Inferior parietal cortex (tissue), 1 donor: ENCODE data around the gene TROAP.
"Not testable (repeated sequence)": the region's sequence is repeated elsewhere in the genome, so short reads cannot be mapped to it uniquely, and the experiment has no call there.

Experiments used
- DNase-seq: peaks from one replicate; pipeline ENCODE4 v3.0.0-alpha.2; 2016; ENCODE audit errors: extremely low spot score

Gene TROAP

GRCh38 chr12:49322708-49323523, at the start of gene TROAP:
TROAP (plus strand) TSS chr12:49323255; CDS start chr12:49323609, 354 bp downstream.
- DNase-seq: peak; percentile 100

GRCh38 chr12:49273726-49274395, 49.2 kb upstream of the TROAP start:
- DNase-seq: no peak

- no peak for DNase-seq
Measured at GRCh38 chr12:49274396-49275069, 48.5 kb upstream of the TROAP start.

GRCh38 chr12:49276304-49277290, 46.5 kb upstream of the TROAP start:
- no peak for DNase-seq

GRCh38 chr12:49277466-49277865, 45.6 kb upstream of the TROAP start:
- no peak for DNase-seq

- DNase-seq: peak; percentile 8
Measured at GRCh38 chr12:49279706-49280159, 43.3 kb upstream of the TROAP start.

- DNase-seq: not testable (repeated sequence)
Measured at GRCh38 chr12:49280545-49280944, 42.5 kb upstream of the TROAP start.

- DNase-seq: no peak
Measured at GRCh38 chr12:49282302-49282701, 40.8 kb upstream of the TROAP start.

- DNase-seq: not testable (repeated sequence)
Measured at GRCh38 chr12:49282740-49283375, 40.2 kb upstream of the TROAP start.

GRCh38 chr12:49283541-49284429, 39.3 kb upstream of the TROAP start:
- DNase-seq: no peak

- no peak for DNase-seq
Measured at GRCh38 chr12:49284672-49285071, 38.4 kb upstream of the TROAP start.

GRCh38 chr12:49287876-49288275, 35.2 kb upstream of the TROAP start:
- no peak for DNase-seq

GRCh38 chr12:49288412-49288853, 34.6 kb upstream of the TROAP start:
- DNase-seq: peak; percentile 79

- DNase-seq: no peak
Measured at GRCh38 chr12:49288922-49289555, 34.0 kb upstream of the TROAP start.

GRCh38 chr12:49292729-49293055, 30.4 kb upstream of the TROAP start:
- DNase-seq: no peak

- no peak for DNase-seq
Measured at GRCh38 chr12:49293056-49293956, 29.7 kb upstream of the TROAP start.

- no peak for DNase-seq
Measured at GRCh38 chr12:49294086-49294803, 28.8 kb upstream of the TROAP start.

- DNase-seq: no peak
Measured at GRCh38 chr12:49294804-49295081, 28.3 kb upstream of the TROAP start.
